NCI-H128 (cell line): Measurements from ENCODE around the gene COX19.
"Not testable (repeated sequence)": the region's sequence is repeated elsewhere in the genome, so short reads cannot be mapped to it uniquely, and the experiment has no call there.

ENCODE experiments used
- DNase-seq: peaks from one replicate; lab custom pipeline; 2025; ENCODE audit not compliant: unreplicated experiment; lab: John Stamatoyannopoulos, UW

The COX19 gene

DNA sequence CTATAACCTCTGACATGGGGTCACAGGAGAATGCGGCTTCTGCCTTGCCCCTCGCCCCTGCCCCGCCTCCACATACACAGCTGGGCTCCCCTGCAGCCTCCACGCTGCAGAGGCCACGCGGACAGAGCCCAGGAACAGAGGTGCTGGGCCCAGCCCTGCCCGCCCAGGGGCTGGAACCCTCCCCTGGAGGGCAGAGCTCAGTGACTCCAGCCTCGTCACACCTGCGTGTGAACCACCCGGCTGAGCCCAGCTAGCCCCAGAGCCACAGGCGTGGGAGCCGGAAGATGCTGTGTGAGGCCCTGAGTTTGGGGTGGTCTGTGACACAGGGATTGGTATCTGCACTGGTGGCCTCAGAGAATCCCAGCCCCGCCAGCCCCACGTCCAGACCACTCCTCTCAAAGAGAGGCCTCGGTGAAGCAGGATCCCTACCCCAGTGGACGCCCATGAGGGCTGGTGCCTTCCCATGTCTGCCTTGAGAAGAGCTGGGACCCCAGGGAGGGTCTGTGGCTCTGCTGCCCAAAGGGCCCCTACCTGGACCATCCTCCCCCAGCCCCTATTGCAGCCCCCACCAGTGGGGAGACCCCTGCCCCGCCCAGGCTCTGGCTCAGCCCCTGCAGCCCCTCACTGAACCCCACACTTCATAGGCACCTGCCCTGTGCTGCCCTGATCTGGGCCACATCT, 12.8 kb downstream of the COX19 start:
- DNase-seq: no peak

DNA sequence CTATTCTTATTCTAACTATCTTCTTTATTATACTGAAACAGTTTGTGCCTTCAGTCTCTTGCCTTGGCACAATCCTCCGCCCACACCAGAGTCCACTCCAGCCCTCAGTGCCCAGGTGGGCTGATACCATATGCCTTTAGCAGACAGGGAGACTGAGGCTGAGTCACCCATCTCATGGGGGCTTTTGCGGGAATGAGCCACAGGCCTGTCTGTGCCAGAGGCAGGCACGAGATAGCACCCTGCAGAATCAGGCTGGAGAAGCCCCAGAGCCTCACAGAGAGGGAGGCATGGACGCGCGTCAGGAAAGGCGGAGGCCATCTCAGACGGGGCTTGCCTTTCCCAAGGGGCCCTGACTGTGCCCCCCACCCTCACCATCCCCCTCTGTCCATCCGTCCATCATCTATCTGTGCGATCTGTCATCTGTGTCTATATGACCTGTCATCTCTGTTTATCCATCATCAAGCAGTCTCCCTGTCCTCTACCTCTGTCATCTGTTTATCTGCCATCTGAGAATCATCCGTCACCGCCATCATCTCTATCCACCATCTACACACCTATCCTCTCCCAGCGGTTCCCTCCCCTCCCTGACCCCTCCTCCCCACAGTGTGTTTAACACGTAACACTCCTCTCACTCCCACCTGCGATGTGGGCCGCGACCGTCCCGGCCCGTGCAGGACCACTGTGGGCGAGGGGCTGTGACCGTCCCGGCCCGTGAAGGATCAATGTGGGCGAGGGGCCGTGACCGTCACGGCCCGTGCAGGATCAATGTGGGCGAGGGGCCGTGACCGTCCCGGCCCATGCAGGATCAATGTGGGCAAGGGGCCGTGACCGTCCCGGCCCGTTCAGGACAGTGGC, 13.6 kb downstream of the COX19 start:
- no peak for DNase-seq

DNA sequence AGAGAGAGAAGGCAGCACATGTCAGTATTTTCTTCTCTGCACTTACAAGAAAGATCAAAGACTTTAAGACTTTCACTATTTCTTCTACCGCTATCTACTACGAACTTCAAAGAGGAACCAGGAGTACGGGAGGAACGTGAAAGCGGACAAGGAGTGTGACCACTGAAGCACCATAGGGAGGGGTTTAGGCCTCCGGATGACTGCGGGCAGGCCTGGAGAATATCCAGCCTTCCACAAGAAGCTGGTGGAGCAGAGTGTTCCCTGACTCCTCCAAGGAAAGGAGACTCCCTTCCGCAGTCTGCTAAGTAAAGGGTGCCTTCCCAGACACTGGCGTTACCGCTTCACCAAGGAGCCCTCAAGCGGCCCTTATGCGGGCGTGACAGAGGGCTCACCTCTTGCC, 14.4 kb downstream of the COX19 start:
- not testable (repeated sequence) for DNase-seq

DNA sequence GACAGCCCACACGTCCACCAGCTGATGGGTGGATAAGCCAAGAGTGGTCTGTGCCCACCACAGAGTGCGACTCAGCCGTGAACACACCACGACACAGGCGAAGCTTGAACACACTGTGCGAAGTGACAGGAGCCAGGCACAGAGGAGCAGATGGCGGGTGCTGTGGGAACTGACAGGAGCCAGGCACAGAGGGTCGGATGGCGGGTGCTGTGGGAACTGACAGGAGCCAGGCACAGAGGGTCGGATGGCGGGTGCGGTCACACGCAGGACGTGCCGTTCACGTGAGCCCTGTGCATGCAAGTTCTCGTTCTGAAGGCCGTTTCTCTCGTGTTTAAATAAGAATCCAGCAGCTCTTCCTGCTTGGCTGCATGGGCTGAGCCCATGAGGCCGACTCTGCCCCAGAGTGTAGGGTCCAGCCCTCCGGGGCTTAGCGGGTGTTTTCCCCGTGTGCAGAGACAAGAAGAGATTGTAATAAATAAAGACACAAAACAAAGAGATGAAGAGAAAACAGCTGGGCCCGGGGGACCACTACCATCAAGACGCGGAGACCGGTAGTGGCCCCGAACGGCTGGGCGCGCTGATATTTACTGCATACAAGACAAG, 15.0 kb downstream of the COX19 start:
- no peak for DNase-seq

DNA sequence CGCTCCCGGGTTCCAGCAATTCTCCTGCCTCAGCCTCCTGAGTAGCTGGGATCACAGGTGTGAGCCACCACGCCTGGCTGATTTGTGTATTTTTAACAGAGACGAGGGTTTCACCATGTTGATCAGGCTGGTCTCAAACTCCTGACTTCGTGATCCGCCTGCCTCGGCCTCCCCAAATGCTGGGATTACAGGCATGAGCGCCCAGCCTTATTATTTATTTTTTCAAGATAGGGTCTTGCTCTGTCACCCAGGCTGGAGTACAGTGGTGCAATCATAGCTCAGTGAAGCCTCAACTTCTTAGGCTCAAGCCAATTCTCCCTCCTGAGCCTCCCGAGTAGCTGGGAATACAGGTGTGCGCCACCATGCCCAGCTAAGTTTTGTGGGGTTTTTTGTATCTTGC, 15.6 kb downstream of the COX19 start:
- not testable (repeated sequence) for DNase-seq

DNA sequence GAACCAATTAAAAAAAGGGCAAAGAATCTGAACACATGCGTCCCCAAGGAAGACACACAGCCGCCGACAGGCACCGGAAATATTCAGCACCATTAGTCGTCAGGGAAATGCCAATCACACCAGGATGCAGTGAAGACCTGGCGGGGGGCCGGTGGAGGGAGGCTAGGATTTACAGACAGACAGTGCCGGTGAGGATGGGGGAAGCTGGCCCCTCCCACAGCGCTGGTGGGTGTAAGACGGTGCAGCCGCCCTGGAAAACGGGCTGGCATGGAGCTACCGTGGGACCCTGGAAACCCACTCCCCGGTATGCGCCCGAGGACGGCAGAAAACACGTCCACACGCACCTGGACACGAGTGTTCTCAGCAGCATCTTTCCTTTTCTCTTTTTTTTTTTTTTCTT, 16.1 kb downstream of the COX19 start:
- DNase-seq: no peak

DNA sequence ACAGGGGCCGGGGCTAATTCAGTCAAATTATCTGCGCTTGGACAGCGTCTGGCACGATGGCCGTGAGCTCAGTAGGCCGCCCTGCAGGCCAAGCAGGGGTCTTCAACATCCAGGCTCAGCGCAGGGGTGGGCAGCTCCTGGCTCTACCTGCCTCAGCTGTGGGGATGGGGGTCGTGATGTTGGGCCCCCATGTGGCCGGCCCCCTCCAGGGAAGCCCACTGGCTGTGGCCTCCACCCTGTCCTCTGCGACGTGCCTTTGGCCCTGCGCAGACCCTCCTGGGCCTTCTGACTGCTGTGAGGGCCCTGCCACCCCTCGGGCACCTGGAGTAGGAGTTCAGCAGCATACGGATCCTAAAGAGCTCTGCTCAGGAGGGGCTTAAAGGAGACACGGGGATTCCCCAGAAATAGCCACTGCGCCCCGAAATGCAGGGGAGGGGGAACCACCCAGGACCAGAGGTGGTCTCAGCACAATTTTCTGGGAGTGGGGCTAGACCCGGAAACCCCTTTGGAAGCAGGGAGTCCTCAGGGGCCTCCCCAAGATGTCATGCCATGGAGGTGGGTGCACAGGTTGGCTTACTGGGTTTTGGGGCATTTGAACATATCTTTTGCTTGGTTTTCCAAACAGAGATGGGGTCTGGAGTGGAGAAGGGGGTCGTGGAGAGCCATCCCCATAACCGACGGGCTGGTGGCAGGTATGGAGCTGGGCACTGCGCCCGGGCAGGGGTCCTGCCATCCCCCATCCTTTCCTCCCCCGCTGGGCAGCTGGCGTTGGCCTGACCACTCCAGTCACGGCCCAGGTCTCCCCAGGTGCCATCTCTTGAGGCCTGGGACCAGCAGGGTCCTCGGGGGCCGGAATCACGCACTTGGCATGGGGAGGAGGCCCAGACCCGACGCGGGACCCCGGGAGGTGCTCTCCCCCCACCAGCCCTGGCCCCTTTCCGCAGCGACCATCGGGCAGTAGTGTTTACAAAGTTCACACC, 16.8 kb downstream of the COX19 start:
- DNase-seq: no peak

DNA sequence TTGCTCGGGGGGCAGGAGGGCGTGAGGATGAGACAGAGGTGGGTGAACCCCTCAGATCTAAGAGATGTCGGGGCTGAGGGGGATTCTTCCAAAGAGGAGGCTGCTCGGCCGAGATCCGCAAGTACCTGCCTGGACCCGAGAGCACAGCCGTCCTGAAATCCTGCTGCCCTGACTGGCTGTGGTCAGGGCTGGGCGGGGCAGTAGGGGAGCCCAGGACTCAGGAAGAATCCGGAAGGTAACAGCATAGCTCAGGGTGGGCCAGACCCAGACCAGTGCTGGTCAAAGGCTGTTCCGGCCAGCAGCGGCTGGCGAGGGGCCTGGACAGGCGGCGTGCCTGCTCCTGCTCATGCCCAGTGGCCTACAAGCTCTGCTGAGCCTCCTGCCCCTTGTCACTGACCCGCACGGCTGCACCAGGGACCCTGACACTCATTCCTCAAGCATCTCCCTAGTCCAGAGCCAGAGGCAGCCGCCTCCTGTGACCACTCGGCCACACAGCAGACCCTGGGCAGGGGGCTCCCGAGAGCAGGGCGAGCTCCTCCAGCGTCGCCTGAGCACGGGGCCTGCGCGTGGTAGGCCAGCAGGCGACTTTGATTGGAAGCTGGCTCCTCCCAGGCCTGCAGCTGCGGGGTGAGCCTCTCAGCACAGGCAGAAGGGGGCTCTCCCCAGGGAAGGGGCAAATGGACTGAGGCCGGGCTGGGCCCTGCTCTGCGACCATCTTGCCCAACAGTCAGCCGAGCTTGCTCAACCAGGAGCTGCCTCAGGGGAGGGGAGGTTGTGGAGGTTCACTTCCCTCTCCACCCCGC, 17.7 kb downstream of the COX19 start:
- DNase-seq: no peak

DNA sequence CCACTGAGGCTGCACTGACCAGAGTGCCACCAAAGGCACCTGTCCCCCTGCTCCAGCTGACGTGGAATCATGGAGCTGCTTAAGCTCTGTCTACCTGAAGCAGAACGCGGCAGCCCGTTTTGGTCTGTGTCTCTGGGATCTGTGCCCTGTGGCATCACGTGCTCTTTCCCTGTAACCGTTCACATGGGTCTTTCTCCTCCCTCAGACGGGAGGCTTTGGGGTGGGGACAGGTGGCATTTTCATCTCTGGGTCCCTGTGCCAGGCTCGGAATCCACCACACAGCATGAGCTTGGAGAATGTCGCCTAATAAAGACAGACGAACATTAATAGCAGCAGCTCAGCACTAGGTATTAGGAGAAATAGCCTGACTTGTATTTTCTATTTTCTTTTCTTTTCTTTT, 19.3 kb downstream of the COX19 start:
- no peak for DNase-seq

DNA sequence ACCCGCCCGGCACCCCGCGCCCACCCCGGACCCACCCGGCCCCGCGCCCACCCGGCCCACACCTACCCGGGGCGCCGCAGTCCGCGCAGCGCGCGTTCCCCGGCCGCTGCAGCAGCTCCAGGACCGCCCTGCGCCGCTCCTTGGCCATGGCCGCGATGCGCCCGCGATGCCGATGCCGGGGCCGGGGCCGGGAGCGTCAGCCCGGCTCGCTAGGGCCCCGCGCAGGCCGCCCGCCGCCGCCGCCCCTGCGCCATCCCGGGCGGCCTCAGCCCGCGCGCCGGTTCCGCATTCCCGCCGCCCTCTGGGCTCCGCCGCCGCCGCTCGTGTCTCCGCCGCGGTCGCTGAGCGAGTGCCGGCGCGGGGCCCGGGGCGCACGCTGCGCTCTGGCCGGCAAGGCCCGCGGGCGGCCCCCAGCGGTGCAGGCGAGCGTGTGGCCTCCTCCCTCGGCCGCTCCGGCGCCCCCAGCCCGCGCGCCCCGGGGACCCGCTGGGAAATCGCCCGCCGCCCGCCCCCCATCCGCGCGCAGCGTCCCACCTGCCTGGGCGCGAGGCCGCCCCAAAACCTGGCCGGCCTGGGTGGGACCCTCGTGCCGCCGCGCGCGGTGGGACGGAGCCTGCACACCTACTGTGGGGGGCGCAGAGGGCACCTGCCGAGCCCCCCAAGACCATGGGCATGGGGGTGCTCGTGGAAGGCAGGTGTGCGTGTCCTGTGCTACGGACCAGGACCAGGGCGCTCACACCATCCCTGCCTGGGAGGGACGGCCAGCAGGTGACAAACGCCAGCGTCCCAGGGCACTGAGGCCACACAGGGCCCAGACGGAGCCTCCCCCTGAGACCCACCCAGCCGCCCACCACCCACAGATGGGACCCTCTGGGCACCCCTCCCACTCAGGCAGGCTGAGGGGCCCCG, 20.8 kb downstream of the COX19 start, which contains the start of gene ADAP1:
Gene ADAP1 (minus strand): TSS at position 351 of the 909 bp plus-strand sequence. CDS start 203 bp downstream, at position 148.
- no peak for DNase-seq

DNA sequence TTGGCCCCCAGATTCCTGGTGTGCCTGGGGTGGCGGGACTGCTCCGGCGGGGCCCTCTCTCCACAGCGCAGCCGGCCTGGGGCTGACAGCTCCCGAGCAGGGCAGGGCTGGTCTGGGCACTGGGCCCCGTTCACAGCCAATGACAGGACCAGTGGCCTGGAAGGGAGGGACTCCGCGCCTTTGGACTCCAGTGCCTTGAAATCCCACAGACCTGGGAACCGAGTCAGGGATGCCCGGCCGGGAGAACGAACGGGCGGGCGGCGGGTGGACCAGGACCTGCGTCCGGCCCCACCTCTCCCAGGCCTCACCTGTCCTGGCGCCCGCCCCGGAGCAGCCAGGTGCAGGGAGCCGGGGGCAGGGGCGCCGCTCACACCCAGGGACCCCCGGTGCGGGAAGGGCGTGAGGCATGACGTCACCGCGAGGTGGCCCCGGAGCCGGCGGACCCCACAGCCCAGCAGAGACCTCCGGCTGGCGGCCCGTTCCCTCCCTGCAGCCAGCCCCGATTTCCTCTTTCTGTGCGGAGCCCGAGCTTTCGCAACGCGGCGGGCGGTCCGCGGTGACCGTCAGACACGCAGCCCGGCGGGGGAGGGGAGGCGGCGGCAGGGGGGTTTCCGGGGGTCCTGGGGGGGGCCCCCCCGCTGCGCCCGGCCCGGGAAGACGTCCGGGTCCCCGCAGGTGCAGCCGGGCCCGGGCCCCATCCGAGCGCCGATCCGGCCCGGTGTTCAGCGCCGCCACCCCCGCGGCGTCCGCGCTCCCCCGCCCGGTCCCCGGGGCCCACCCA, 21.6 kb downstream of the COX19 start:
- no peak for DNase-seq

DNA sequence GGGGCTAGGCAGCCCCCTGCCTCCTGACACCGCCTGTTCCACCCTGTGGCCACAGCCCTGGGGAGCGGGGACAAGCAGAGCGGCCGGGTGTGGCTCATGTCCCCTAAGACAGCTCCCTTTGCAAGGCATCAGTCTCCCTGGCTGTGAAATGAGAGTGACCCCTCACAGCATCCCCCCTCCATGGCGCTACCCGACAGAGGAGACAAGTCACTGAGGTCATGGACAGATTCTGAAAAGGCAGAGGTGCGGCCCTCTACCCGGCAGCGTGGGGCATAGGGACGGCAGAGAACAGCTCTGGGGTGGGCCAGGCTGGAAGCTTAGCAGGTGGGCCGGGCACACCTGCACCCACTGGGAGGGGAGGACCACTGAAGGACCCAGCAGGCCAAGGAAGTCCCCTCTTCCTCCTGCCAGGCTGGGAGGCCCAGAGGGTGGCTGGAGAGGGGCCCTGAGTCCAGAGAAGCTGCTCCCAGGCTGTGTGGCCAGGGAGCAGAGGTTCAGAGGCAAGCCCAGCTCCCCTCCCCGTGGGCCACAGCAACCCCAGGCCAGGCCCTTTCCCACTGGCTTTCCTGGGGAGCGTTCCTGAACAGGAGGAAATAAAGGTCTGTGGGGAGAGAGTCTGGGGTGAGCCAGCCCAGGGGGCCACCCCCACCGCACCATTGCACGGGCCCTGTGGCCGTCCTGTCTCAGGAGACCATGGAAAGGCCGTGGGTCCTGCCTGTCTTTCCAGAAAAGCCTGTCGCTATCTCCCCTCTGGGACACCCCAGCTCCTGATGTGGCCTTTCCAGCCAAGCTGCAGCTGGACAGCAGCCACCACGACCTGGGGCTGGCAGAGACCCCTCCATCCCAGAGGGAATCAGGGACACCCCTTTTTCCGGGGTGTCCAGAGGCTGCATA, 22.6 kb downstream of the COX19 start:
- no peak for DNase-seq

DNA sequence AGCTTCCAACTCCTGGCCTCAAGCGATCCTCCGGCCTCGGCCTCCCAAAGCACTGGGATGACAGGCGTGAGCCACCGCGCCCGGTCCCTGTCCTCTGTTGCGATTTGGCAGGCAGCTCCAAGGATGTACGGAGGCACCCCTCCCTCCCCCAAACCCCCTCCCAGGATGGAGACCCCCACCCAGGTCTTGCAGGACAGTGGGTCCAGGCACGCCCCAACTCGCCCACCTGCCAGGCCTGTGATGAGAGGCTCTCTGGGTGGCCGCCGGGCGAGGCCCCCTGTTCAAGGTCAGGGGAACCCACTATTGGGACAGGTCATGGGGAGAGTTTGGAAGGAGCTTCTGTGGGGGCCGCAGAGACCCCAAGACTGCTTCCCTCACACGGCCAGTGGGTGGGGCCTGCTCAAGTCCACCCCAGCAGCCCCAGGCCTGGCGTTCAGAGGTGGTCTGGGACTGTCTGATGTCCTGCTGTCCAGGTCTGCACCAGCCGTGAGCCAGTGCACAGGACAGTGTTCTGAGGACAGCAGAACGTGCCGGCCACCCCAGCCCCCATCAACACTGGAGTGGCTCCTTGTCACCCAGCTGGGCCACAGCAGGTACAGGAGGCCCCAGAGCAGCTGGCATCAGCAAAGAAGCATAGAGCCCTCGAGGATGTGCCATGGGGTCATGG, 23.3 kb downstream of the COX19 start:
- DNase-seq: no peak

DNA sequence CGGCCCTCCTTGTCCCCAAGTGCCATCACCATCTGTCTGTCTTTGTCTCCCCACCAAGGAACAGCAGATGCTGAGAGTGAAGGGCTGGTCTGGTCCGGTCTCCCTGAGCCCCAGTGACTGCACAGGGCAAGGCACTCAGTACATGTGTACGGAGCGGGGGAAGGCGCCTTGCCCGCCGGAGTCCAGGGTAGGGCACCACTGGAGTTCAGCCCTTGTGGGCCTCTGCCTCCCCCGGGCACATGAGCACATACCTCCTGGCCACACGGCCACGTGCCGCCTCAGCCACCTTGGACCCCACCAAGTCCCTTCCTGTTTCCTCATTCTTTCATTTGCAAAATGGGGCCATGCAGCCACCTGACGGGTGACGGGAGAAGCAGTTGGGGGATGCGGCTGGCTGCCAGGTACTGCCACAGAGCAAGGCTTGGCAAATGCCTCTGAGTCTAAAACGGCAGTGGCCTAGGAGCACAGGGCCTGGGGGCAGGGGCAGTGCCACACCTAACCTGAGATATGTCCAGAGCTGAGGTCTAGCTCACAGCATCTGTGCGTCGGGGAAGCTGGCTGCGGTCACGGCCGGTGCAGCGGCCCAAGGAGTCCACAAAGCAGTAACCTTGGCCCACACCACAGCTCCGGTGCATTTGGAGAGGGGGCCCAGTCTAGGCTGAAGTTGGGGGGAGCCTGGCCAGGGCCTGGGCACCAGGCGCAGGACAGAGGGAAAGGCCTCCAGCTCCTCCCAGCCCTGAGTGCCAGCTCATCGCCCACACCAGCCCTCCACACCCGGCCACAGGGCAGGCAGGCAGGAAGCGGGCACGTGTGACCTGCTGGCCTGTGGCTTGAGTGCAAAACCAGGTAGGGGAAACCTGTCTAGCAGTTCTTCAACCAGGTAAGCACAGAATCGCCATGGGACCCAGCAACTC, 26.1 kb downstream of the COX19 start:
- no peak for DNase-seq

DNA sequence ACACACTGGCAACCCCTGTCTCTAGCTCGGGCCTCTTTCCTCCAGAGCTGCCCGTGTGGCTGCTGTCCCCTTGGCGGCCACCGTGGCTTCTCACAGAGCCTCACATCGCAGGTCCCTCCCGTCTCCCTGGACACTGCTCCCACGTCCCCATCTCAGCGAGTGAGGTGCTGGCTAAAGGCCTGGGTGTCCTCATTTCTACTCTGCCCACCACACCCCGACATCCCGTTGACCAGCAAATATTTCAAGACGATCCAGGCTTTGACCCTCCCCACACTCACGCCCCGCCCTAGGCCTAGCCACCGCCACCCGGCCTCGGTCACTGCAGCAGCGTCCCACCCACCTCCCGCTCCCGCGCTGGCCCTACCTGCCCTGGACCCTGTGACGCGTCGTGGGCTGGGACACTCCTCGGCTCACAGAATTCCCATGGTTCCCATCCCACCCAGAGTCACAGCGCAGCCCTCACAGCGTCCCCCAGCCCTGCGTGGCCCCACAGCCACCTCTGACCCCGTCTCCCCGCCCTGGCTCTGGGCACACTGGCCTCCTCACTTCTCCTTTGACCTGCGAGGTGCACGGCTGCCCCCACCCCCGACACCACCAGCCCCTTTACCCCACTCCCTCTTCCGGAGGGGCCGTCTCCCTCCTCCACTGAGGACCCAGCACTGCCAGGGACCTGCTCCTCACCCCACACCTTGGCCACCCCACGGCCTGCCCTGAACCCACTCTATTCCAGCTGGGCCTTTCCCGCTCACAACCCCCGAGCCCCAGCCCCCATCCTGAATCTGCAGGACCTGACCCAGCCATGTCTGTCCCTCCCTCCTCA, 27.7 kb downstream of the COX19 start:
- DNase-seq: no peak
